ENCODE measurements around the gene FLRT1. TPM values are rescaled to one million over a fixed set of nuclear protein-coding genes. Genes with fewer than 3 reads are reported as not detected.
A peak's percentile ranks its signal among the peaks of the same experiment; 100 is the strongest.

The FLRT1 gene
- polyA plus RNA-seq, 1 donor from 2014 or later: 2.6 TPM

GRCh38 chr11:64007160-64007628, 28.5 kb upstream of the FLRT1 start:
- Histone ChIP-seq H3K27ac (ENCODE audit: low read length) (no peak overlapping the region), H3K4me3 (ENCODE audit: low read length) (peak overlapping the region; percentile 50), H3K9me2 (ENCODE audit: insufficient read depth, low read length) (no peaks in the 10 kb centered on the region), H3F3A (ENCODE audit: insufficient read depth, low read length, poor library complexity, severe bottlenecking) (no peaks in the 10 kb centered on the region), H3K9ac (ENCODE audit: low read length) (no peak overlapping the region), H4K20me1 (ENCODE audit: insufficient read depth) (no peaks in the 10 kb centered on the region), H3K4me2 (ENCODE audit: low read length) (no peak overlapping the region), H3K9me3 (ENCODE audit: low read length) (no peaks in the 10 kb centered on the region), H3K36me3 (ENCODE audit: insufficient read depth, low read length) (no peaks in the 10 kb centered on the region), H3K27me3 (ENCODE audit: insufficient read depth, low read depth, low read length) (peaks cover 7% of the 10 kb centered on the region), H2AFZ (ENCODE audit: low read depth, low read length) (no peak overlapping the region), H3K79me2 (replicated peaks; ENCODE audit: insufficient read depth, low read length) (no peaks in the 10 kb centered on the region)
- TF ChIP-seq SMC3 (conservative IDR thresholded peaks at IDR 0.05; ENCODE audit: poor library complexity) (no peak), REST (IDR thresholded peaks at IDR 0.05; ENCODE audit: borderline replicate concordance) (no peak), TAF1 (IDR thresholded peaks at IDR 0.05; ENCODE audit: low read depth) (no peak), MXI1 (conservative IDR thresholded peaks at IDR 0.05; ENCODE audit: poor library complexity, severe bottlenecking) (no peak), RAD21 (conservative IDR thresholded peaks at IDR 0.05) (no peak), EP300 (conservative IDR thresholded peaks at IDR 0.05; ENCODE audit: poor library complexity, severe bottlenecking) (no peak), CTCF (IDR thresholded peaks at IDR 0.05; ENCODE audit: poor library complexity, severe bottlenecking) (no peak), EZH2 (IDR thresholded peaks at IDR 0.05; ENCODE audit: borderline replicate concordance, insufficient read depth, low read length, poor library complexity, severe bottlenecking) (no peak), POLR2AphosphoS5 (IDR thresholded peaks at IDR 0.05) (no peak)

GRCh38 chr11:64007629-64008282, 28.0 kb upstream of the FLRT1 start:
- peak overlapping the region; percentile 37 for H3K9ac ChIP-seq (ENCODE audit: low read length)

More at GRCh38 chr11:64007629-64008282, 28.0 kb upstream of the FLRT1 start:
- H3K79me2 ChIP-seq (replicated peaks; ENCODE audit: insufficient read depth, low read length): no peaks in the 10 kb centered on the region
- peaks cover 7% of the 10 kb centered on the region for H3K27me3 ChIP-seq (ENCODE audit: insufficient read depth, low read depth, low read length)
- peak overlapping the region; percentile 50 for H3K4me3 ChIP-seq (ENCODE audit: low read length)
- TF ChIP-seq EZH2 (IDR thresholded peaks at IDR 0.05; ENCODE audit: borderline replicate concordance, insufficient read depth, low read length, poor library complexity, severe bottlenecking) (no peak), POLR2AphosphoS5 (IDR thresholded peaks at IDR 0.05) (no peak), REST (IDR thresholded peaks at IDR 0.05; ENCODE audit: borderline replicate concordance) (no peak), RAD21 (conservative IDR thresholded peaks at IDR 0.05) (peak; percentile 32), MXI1 (conservative IDR thresholded peaks at IDR 0.05; ENCODE audit: poor library complexity, severe bottlenecking) (no peak), TAF1 (IDR thresholded peaks at IDR 0.05; ENCODE audit: low read depth) (no peak), SMC3 (conservative IDR thresholded peaks at IDR 0.05; ENCODE audit: poor library complexity) (peak; percentile 35), CTCF (IDR thresholded peaks at IDR 0.05; ENCODE audit: poor library complexity, severe bottlenecking) (peak; percentile 53), EP300 (conservative IDR thresholded peaks at IDR 0.05; ENCODE audit: poor library complexity, severe bottlenecking) (no peak)
- H4K20me1 ChIP-seq (ENCODE audit: insufficient read depth): no peaks in the 10 kb centered on the region
- no peaks in the 10 kb centered on the region for H3F3A ChIP-seq (ENCODE audit: insufficient read depth, low read length, poor library complexity, severe bottlenecking)
- H3K4me2 ChIP-seq (ENCODE audit: low read length): peak overlapping the region; percentile 55
- no peaks in the 10 kb centered on the region for H3K9me2 ChIP-seq (ENCODE audit: insufficient read depth, low read length)
- no peak overlapping the region for H3K27ac ChIP-seq (ENCODE audit: low read length)
- peak overlapping the region; percentile 8 for H2AFZ ChIP-seq (ENCODE audit: low read depth, low read length)
- no peaks in the 10 kb centered on the region for H3K9me3 ChIP-seq (ENCODE audit: low read length)
- no peaks in the 10 kb centered on the region for H3K36me3 ChIP-seq (ENCODE audit: insufficient read depth, low read length)

Measured in neural cell (in vitro differentiated cells).